Activated CD4-positive, alpha-beta T cell treated with anti-CD3 and anti-CD28 coated beads, Interleukin-2, amount 50 U/mL, for 24 hours (primary cell): ENCODE data around the gene MROH7.

Experiments
- DNase-seq, 2 donors: peaks; one replicate each; pipeline ENCODE4 v3.0.0-alpha.2; 2020; ENCODE audit warnings: low read depth in 1 of 2, low spot score in 1 of 2

MROH7 gene

GRCh38 chr1:54728027-54728426 lies 86.4 kb downstream of the MROH7 start:
- DNase-seq = no peak

- DNase-seq = no peak
Measured at GRCh38 chr1:54736685-54737084, 95.1 kb downstream of the MROH7 start.

GRCh38 chr1:54738244-54738643 lies 96.7 kb downstream of the MROH7 start:
- DNase-seq = no peak

- DNase-seq = no peak
Measured at GRCh38 chr1:54741531-54741930, 99.9 kb downstream of the MROH7 start.

- DNase-seq = no peak
Measured at GRCh38 chr1:54742282-54742681, 100.7 kb downstream of the MROH7 start.

GRCh38 chr1:54743416-54744226 lies 102.0 kb downstream of the MROH7 start:
- DNase-seq = no peak

GRCh38 chr1:54744696-54745095 lies 103.1 kb downstream of the MROH7 start:
- DNase-seq = no peak

GRCh38 chr1:54745274-54745673 lies 103.7 kb downstream of the MROH7 start:
- no peak for DNase-seq

GRCh38 chr1:54745864-54746263 lies 104.3 kb downstream of the MROH7 start:
- DNase-seq = no peak

GRCh38 chr1:54748094-54748835 lies 106.7 kb downstream of the MROH7 start:
- no peak for DNase-seq

GRCh38 chr1:54750596-54750995 lies 109.0 kb downstream of the MROH7 start:
- no peak for DNase-seq

GRCh38 chr1:54751426-54751825 lies 109.8 kb downstream of the MROH7 start:
- no peak for DNase-seq

- no peak for DNase-seq
Measured at GRCh38 chr1:54754045-54754444, 112.5 kb downstream of the MROH7 start.

- DNase-seq = no peak
Measured at GRCh38 chr1:54754486-54755285, 113.1 kb downstream of the MROH7 start.

GRCh38 chr1:54757833-54758232 lies 116.2 kb downstream of the MROH7 start:
- DNase-seq = no peak

- no peak for DNase-seq
Measured at GRCh38 chr1:54758678-54759348, 117.2 kb downstream of the MROH7 start.
